Hepatocyte (in vitro differentiated cells): Measurements from ENCODE around the gene ATXN1.

ENCODE experiments used
- CTCF ChIP-seq: fragments of 200-600 bp; sonication (generic); IDR thresholded peaks from 2 replicates; pipeline ENCODE4 v1.5.1; 2016; ENCODE audit warnings: antibody characterized with exemption, mild to moderate bottlenecking; ENCODE audit not compliant: poor library complexity
- EZH2 ChIP-seq: fragments of 200-600 bp; sonication (generic); IDR thresholded peaks from 2 replicates; pipeline ENCODE4 v1.6.1; 2016; ENCODE audit warnings: antibody characterized with exemption, mild to moderate bottlenecking, borderline replicate concordance
- EZH2phosphoT487 ChIP-seq: fragments of 200-600 bp; sonication (generic); IDR thresholded peaks from one replicate; pipeline ENCODE4 v1.6.1; 2018; ENCODE audit warnings: antibody characterized with exemption, mild to moderate bottlenecking, low read depth, moderate library complexity; ENCODE audit not compliant: unreplicated experiment, severe bottlenecking

GRCh38 chr6:16420715-16421461, 340.4 kb downstream of the ATXN1 start:
- TF ChIP-seq CTCF (no peak), EZH2 (no peak), EZH2phosphoT487 (no peak)
